GM12878 (cell line): ENCODE results near the gene TRAPPC6A. TPM values are rescaled to one million over a fixed set of nuclear protein-coding genes. Genes with fewer than 3 reads are reported as not detected.

ENCODE experiments used
- ATAC-seq: fragments of 200-7000 bp; cut with Tn5 transposase; 3 replicates; pipeline ENCODE4 v1.9.1; 2020; ENCODE audit warnings: mild to moderate bottlenecking, moderate library complexity
- BruUV-seq: library from RNA; stranded (reverse); fragments of 400-500 nt; replicated peaks from 2 replicates; lab custom pipeline; 2021; lab: Mats Ljungman, UMichigan
- CTCF ChIA-PET: fragments of 300-600 bp; sonication (Branson Sonifier 250); formaldehyde crosslinking; extraction: SDS; loops from one replicate; lab custom pipeline; 2021; ENCODE audit warnings: inconsistent platforms; lab: Yijun Ruan, JAX
- POLR2A ChIA-PET: fragments of 350-600 bp; formaldehyde crosslinking; extraction: SDS; loops from one replicate; lab custom pipeline; 2021; ENCODE audit warnings: inconsistent platforms; lab: Charles Lee
- RAD21 ChIA-PET: fragments of 300-600 bp; sonication (Branson Sonifier 250); formaldehyde crosslinking; loops from one replicate; lab custom pipeline; 2023; ENCODE audit warnings: antibody characterized with exemption; ENCODE audit not compliant: unreplicated experiment; lab: Charles Lee
- SMC1A ChIA-PET: fragments of 300-600 bp; sonication (Branson Sonifier 250); formaldehyde crosslinking; loops from one replicate; lab custom pipeline; 2023; ENCODE audit not compliant: unreplicated experiment, uncharacterized antibody; lab: Charles Lee
- DNase-seq: peaks from one replicate; pipeline ENCODE4 v3.0.0-alpha.2; 2011; ENCODE audit warnings: low read depth, low spot score
- FAIRE-seq: peaks from 3 replicates; lab custom pipeline; 2011; peaks lifted over from hg19 to GRCh38; lab: Jason Lieb, UNC
- H2AFZ ChIP-seq: 2 replicates; pipeline ENCODE4 v1.6.0; 2011; ENCODE audit warnings: low read depth, low read length, control low read depth; ENCODE audit not compliant: control insufficient read depth
- H3K27ac ChIP-seq: 2 replicates; pipeline ENCODE4 v1.5.1; 2011; ENCODE audit warnings: control low read depth; ENCODE audit not compliant: control insufficient read depth, insufficient read depth
- H3K27me3 ChIP-seq, 2 experiments: replicated peaks in 1 of 2; 2 replicates each; pipeline versions ENCODE4 v1.6.0 to v1.6.1; 2011; ENCODE audit warnings: low read length in 1 of 2; ENCODE audit not compliant: control insufficient read depth in 2 of 2, insufficient read depth in 2 of 2
- H3K36me3 ChIP-seq, 2 experiments: 2 replicates each; pipeline ENCODE4 v1.5.1; 2011; ENCODE audit warnings: low read length in 1 of 2; ENCODE audit not compliant: control insufficient read depth in 2 of 2, insufficient read depth in 2 of 2
- H3K4me1 ChIP-seq: 2 replicates; pipeline ENCODE4 v1.6.1; 2011; ENCODE audit warnings: mild to moderate bottlenecking, low read length, moderate library complexity, mixed read lengths; ENCODE audit not compliant: control insufficient read depth, insufficient read depth
- H3K4me2 ChIP-seq: 2 replicates; pipeline ENCODE4 v1.6.0; 2011; ENCODE audit warnings: control low read depth; ENCODE audit not compliant: control insufficient read depth, insufficient read depth
- H3K4me3 ChIP-seq: fragments of 200-600 bp; sonication (generic); 2 replicates; pipeline ENCODE4 v1.5.1; 2016
- H3K79me2 ChIP-seq: 2 replicates; pipeline ENCODE4 v1.6.0; 2011; ENCODE audit warnings: low read length; ENCODE audit not compliant: control insufficient read depth, insufficient read depth
- H3K9ac ChIP-seq: 2 replicates; pipeline ENCODE4 v1.8.0; 2011; ENCODE audit warnings: low read length, control low read depth, mixed read lengths; ENCODE audit not compliant: control insufficient read depth, insufficient read depth
- H3K9me3 ChIP-seq: replicated peaks from 3 replicates; pipeline ENCODE4 v1.5.1; 2011; ENCODE audit warnings: mild to moderate bottlenecking, low read length; ENCODE audit not compliant: control insufficient read depth, insufficient read depth
- H4K20me1 ChIP-seq: 2 replicates; pipeline ENCODE4 v1.6.0; 2011; ENCODE audit not compliant: control insufficient read depth, insufficient read depth
- CBX3 ChIP-seq: fragments of 200-600 bp; sonication (generic); IDR thresholded peaks from 2 replicates; pipeline ENCODE4 v1.6.1; 2016; ENCODE audit warnings: low read depth, borderline replicate concordance
- GABPA ChIP-seq: IDR thresholded peaks from 2 replicates; pipeline ENCODE4 v1.6.1; 2014; ENCODE audit warnings: antibody characterized with exemption, low read depth, mild to moderate bottlenecking, inconsistent platforms
- MLLT1 ChIP-seq: fragments of 450-650 bp; IDR thresholded peaks from 2 replicates; pipeline ENCODE4 v1.6.1; 2016; ENCODE audit warnings: mild to moderate bottlenecking
- MTA2 ChIP-seq: fragments of 450-650 bp; IDR thresholded peaks from 2 replicates; pipeline ENCODE4 v1.6.1; 2016; ENCODE audit warnings: low read depth, mild to moderate bottlenecking, moderate library complexity
- RB1 ChIP-seq: fragments of 450-650 bp; formaldehyde crosslinking; IDR thresholded peaks from 2 replicates; pipeline ENCODE4 v1.6.1; 2017; ENCODE audit warnings: mild to moderate bottlenecking, borderline replicate concordance
- ZBTB11 ChIP-seq: fragments of 450-650 bp; formaldehyde crosslinking; IDR thresholded peaks from 2 replicates; pipeline ENCODE4 v1.5.0; 2022; ENCODE audit warnings: mild to moderate bottlenecking, missing genetic modification characterization
- WGBS: methylation state at CpG from one replicate; pipeline ENCODE4 v1.1.6; 2016; ENCODE audit warnings: low lambda C conversion rate; ENCODE audit not compliant: insufficient replicate concordance, insufficient coverage; ENCODE audit errors: missing lambda C conversion rate; 5-methylcytosine and 5-hydroxymethylcytosine counted together
- in situ Hi-C: fragments of 300-500 bp; cut with MboI; formaldehyde crosslinking; loops from 9 replicates; pipeline ENCODE4 v1.14.3; 2018; ENCODE audit warnings: mixed read lengths
- intact Hi-C: fragments of 100-400 bp; cut with micrococcal nuclease; formaldehyde crosslinking; loops from one replicate; pipeline ENCODE4 v1.14.2; 2022; ENCODE audit not compliant: unreplicated experiment
- polyA plus RNA-seq, 11 experiments: library from polyadenylated mRNA; depleted of rRNA in 4 of 11; unstranded in 6 of 11; stranded (reverse) in 5 of 11; fragments of >200 nt; fragmentation: Nextera tagmentation in 4 of 11; fragmentation: Illumina TruSeq in 1 of 11; extraction: Ambion mirVana in 4 of 11; extraction: Trizol in 1 of 11; gene quantifications; 1 replicate in 1 of 11; 2 replicates in 10 of 11; pipeline versions ENCODE4 v1.2.1 to v1.2.3, GENCODE V29; 2011 to 2016; ENCODE audit warnings: inconsistent platforms in 2 of 11, missing spikeins in 2 of 11, low read depth in 1 of 11
- total RNA-seq, 4 experiments: library from RNA; depleted of rRNA in 3 of 4; stranded (reverse); fragments of >200 nt in 3 of 4; fragmentation: Illumina TruSeq in 1 of 4; extraction: Trizol in 1 of 4; gene quantifications; 2 replicates each; pipeline versions ENCODE4 v1.2.1 to v1.2.3, GENCODE V29; 2013 to 2021

TRAPPC6A gene
- total and polyA plus RNA-seq, 10 of the 15 experiments (the other 5 are each of a cell fraction or from before 2014, with no cell fraction given), result 1.8 to 83.9 (median 35.8) TPM

- TF ChIP-seq MLLT1 (no peak), RB1 (no peak), ZBTB11 (no peak)
These were observed 35.9 kb downstream of the TRAPPC6A start (continued) for GRCh38 chr19:45142016-45142725.

- no peak overlapping the region for H3K9ac ChIP-seq
- ChIA-PET RAD21 (no interaction called here), POLR2A (no interaction called here), CTCF (no interaction called here), SMC1A (no interaction called here)
- H3K36me3 ChIP-seq, result peaks cover 0 to 29% of the 10 kb centered on the region in 2 experiments; a peak in 3 of 4 replicates
- H3K4me2 ChIP-seq, result no peak overlapping the region
- TF ChIP-seq CBX3, result no peak
- TF ChIP-seq MTA2, result no peak
- TF ChIP-seq GABPA, result no peak
- no peak overlapping the region for H2AFZ ChIP-seq
- 97% methylated on average over 26 of the region's 28 CpGs for WGBS
- FAIRE-seq, result no peak
- intact Hi-C loops, result no loop called here
- H3K79me2 ChIP-seq, result peaks cover 13% of the 10 kb centered on the region
- no peak overlapping the region for H3K4me3 ChIP-seq
- BruUV-seq, result no TSS peak
- H3K4me1 ChIP-seq, result peaks cover 22% of the 10 kb centered on the region
- in situ Hi-C loops, result no loop called here
- H3K9me3 ChIP-seq, result no peaks in the 10 kb centered on the region
- ATAC-seq, result no peak
- H3K27ac ChIP-seq, result no peak overlapping the region
- no peak for DNase-seq
- H3K27me3 ChIP-seq, result no peaks in the 10 kb centered on the region
- no peaks in the 10 kb centered on the region for H4K20me1 ChIP-seq
These were observed 36.7 kb downstream of the TRAPPC6A start for GRCh38 chr19:45141203-45141900.
